Uterus (tissue), 2 donors: Measurements from ENCODE around the gene GAA.

Experiments
- CTCF ChIP-seq, 4 experiments: fragments of 200-600 bp in 2 of 4; fragments of 450-650 bp in 2 of 4; sonication (generic) in 2 of 4; IDR thresholded peaks; one replicate each; pipeline ENCODE4 v1.5.1; 2016 to 2019; ENCODE audit warnings: antibody characterized with exemption in 4 of 4, mild to moderate bottlenecking in 2 of 4, moderate library complexity in 1 of 4
- POLR2A ChIP-seq, 2 donors: fragments of 450-650 bp; IDR thresholded peaks; one replicate each; pipeline ENCODE4 v1.6.1; 2016; ENCODE audit warnings: antibody characterized with exemption in 2 of 2, mild to moderate bottlenecking in 1 of 2, moderate library complexity in 1 of 2

- TF ChIP-seq POLR2A (IDR thresholded peaks at IDR 0.05) = no peak
- no peak for TF ChIP-seq CTCF (IDR thresholded peaks at IDR 0.05)
These were observed 45.0 kb downstream of the GAA start for GRCh38 chr17:80146121-80147034.
